ENCODE results near the gene PAK2. TPM values are rescaled to one million over a fixed set of nuclear protein-coding genes. Genes with fewer than 3 reads are reported as not detected.

PAK2 gene
- total and polyA plus RNA-seq, 9 of the 15 experiments (the other 6 are each of a cell fraction or from before 2014, with no cell fraction given) = 13.2 to 72.4 (median 35.7) TPM

DNA sequence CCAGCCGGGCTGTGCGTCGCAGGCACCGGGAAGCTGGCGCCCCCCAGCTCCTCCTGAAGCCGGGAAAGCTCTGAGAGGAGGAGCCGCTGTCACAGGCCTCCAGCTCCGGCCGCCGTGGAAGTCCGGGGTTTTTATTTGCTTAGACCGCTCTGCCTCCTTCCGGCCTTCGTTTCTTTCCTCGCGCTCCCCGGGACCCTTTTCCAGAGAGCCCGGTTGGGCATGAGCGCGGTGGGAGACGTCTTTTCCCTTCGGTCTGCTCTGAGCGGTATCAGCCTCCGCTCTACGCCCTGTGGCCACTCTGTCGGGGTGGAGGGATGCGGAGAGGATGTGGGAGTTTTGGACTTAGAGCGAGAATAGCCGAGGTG is 128.6 kb downstream of the PAK2 start (continued):
- TF ChIP-seq, protein P1, sequence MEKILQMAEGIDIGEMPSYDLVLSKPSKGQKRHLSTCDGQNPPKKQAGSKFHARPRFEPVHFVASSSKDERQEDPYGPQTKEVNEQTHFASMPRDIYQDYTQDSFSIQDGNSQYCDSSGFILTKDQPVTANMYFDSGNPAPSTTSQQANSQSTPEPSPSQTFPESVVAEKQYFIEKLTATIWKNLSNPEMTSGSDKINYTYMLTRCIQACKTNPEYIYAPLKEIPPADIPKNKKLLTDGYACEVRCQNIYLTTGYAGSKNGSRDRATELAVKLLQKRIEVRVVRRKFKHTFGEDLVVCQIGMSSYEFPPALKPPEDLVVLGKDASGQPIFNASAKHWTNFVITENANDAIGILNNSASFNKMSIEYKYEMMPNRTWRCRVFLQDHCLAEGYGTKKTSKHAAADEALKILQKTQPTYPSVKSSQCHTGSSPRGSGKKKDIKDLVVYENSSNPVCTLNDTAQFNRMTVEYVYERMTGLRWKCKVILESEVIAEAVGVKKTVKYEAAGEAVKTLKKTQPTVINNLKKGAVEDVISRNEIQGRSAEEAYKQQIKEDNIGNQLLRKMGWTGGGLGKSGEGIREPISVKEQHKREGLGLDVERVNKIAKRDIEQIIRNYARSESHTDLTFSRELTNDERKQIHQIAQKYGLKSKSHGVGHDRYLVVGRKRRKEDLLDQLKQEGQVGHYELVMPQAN (IDR thresholded peaks at IDR 0.05; ENCODE audit: borderline replicate concordance) = no peak
- TF ChIP-seq TEAD1 (CRISPR knock-in tag; IDR thresholded peaks at IDR 0.05) (0 out of 4 replicates have a peak, but pooled peaks of 1 of the 2 experiments have one; percentile 15), EWSR1 (IDR thresholded peaks at IDR 0.05; ENCODE audit: borderline replicate concordance, low read depth, partially characterized antibody) (no peak), RBM14 (IDR thresholded peaks at IDR 0.05; ENCODE audit: borderline replicate concordance, insufficient read depth, low read depth, low read length) (0 out of 2 replicates have a peak, but pooled peaks have one; percentile 49), ELF1 (tag; IDR thresholded peaks at IDR 0.05) (no peak), FOXK1 (CRISPR knock-in tag; IDR thresholded peaks at IDR 0.05; ENCODE audit: borderline replicate concordance) (peak; percentile 37; the same call in 1 of the 2 replicates), TAF1 (IDR thresholded peaks at IDR 0.05; ENCODE audit: control insufficient read depth, extremely low read depth, insufficient read depth, low read length, severe bottlenecking) (peak; percentile 39), CHD4 (IDR thresholded peaks at IDR 0.05; ENCODE audit: insufficient read depth, insufficient replicate concordance, low read depth, low read length, poor library complexity, severe bottlenecking) (no peak), RB1 (IDR thresholded peaks at IDR 0.05; ENCODE audit: low read depth) (no peak), DIDO1 (tag; IDR thresholded peaks at IDR 0.05; ENCODE audit: low read depth) (no peak), SAFB (IDR thresholded peaks at IDR 0.05; ENCODE audit: borderline replicate concordance, low read depth, low read length) (no peak), ZNF589 (CRISPR knock-in tag; IDR thresholded peaks at IDR 0.05; ENCODE audit: low read depth) (no peak), KAT8 (IDR thresholded peaks at IDR 0.05; ENCODE audit: low read depth) (no peak), MYNN (IDR thresholded peaks at IDR 0.05) (no peak), MYNN (CRISPR knock-in tag; IDR thresholded peaks at IDR 0.05) (no peak), COPS2 (conservative IDR thresholded peaks at IDR 0.05) (no peak), ZNF707 (CRISPR knock-in tag; conservative IDR thresholded peaks at IDR 0.05) (no peak), ZNF76 (CRISPR knock-in tag; IDR thresholded peaks at IDR 0.05; ENCODE audit: borderline replicate concordance) (0 out of 2 replicates have a peak, but pooled peaks have one; percentile 1)
- TF ChIP-seq, protein P2, sequence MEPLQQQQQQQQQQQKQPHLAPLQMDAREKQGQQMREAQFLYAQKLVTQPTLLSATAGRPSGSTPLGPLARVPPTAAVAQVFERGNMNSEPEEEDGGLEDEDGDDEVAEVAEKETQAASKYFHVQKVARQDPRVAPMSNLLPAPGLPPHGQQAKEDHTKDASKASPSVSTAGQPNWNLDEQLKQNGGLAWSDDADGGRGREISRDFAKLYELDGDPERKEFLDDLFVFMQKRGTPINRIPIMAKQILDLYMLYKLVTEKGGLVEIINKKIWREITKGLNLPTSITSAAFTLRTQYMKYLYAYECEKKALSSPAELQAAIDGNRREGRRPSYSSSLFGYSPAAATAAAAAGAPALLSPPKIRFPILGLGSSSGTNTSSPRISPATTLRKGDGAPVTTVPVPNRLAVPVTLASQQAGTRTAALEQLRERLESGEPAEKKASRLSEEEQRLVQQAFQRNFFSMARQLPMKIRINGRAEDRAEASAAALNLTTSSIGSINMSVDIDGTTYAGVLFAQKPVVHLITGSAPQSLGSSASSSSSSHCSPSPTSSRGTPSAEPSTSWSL (CRISPR knock-in tag; IDR thresholded peaks at IDR 0.05; ENCODE audit: borderline replicate concordance) = no peak
- TF ChIP-seq, protein P3, sequence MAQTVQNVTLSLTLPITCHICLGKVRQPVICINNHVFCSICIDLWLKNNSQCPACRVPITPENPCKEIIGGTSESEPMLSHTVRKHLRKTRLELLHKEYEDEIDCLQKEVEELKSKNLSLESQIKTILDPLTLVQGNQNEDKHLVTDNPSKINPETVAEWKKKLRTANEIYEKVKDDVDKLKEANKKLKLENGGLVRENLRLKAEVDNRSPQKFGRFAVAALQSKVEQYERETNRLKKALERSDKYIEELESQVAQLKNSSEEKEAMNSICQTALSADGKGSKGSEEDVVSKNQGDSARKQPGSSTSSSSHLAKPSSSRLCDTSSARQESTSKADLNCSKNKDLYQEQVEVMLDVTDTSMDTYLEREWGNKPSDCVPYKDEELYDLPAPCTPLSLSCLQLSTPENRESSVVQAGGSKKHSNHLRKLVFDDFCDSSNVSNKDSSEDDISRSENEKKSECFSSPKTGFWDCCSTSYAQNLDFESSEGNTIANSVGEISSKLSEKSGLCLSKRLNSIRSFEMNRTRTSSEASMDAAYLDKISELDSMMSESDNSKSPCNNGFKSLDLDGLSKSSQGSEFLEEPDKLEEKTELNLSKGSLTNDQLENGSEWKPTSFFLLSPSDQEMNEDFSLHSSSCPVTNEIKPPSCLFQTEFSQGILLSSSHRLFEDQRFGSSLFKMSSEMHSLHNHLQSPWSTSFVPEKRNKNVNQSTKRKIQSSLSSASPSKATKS (CRISPR knock-in tag; IDR thresholded peaks at IDR 0.05) = no peak
- TF ChIP-seq, protein P4, sequence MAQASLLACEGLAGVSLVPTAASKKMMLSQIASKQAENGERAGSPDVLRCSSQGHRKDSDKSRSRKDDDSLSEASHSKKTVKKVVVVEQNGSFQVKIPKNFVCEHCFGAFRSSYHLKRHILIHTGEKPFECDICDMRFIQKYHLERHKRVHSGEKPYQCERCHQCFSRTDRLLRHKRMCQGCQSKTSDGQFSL (CRISPR knock-in tag; IDR thresholded peaks at IDR 0.05) = 0 out of 2 replicates have a peak, but pooled peaks have one; percentile 29
- TF ChIP-seq, protein P4 (tag; IDR thresholded peaks at IDR 0.05) = no peak
